DOHH2 (cell line): ENCODE measurements around the gene CBX6.

Experiments
- H3F3A ChIP-seq: fragments of 200-600 bp; sonication (generic), shearing (Covaris generic); 2 replicates; pipeline ENCODE4 v1.6.0; 2016; ENCODE audit warnings: antibody characterized with exemption, mild to moderate bottlenecking; ENCODE audit not compliant: control insufficient read depth, insufficient read depth
- H3K27ac ChIP-seq: fragments of 200-600 bp; sonication (generic); 2 replicates; pipeline ENCODE4 v1.5.1; 2014; ENCODE audit warnings: low read depth, mild to moderate bottlenecking, low read length, moderate library complexity
- H3K27me3 ChIP-seq: fragments of 200-600 bp; sonication (generic); 2 replicates; pipeline ENCODE4 v1.6.1; 2014; ENCODE audit warnings: mild to moderate bottlenecking, low read length, mixed read lengths; ENCODE audit not compliant: control insufficient read depth
- H3K36me3 ChIP-seq: fragments of 200-600 bp; sonication (generic); 2 replicates; pipeline ENCODE4 v1.6.1; 2014; ENCODE audit warnings: mild to moderate bottlenecking, low read length, moderate library complexity, mixed read lengths; ENCODE audit not compliant: control insufficient read depth
- H3K4me1 ChIP-seq: fragments of 200-600 bp; sonication (generic); 2 replicates; pipeline ENCODE4 v1.6.1; 2014; ENCODE audit warnings: mild to moderate bottlenecking, low read length, mixed read lengths; ENCODE audit not compliant: control insufficient read depth
- H3K4me2 ChIP-seq: fragments of 200-600 bp; sonication (generic); 2 replicates; pipeline ENCODE4 v1.6.0; 2014; ENCODE audit warnings: mild to moderate bottlenecking, low read length, moderate library complexity
- H3K4me3 ChIP-seq: fragments of 200-600 bp; sonication (generic); 2 replicates; pipeline ENCODE4 v1.5.1; 2014; ENCODE audit warnings: mild to moderate bottlenecking, low read length, mixed read lengths
- H3K79me2 ChIP-seq: fragments of 200-600 bp; sonication (generic); 2 replicates; pipeline ENCODE4 v1.6.1; 2014; ENCODE audit warnings: mild to moderate bottlenecking, low read length, mixed read lengths; ENCODE audit not compliant: control insufficient read depth
- H3K9me2 ChIP-seq: fragments of 200-600 bp; sonication (generic); replicated peaks from 2 replicates; pipeline ENCODE4 v1.6.1; 2014; ENCODE audit warnings: mild to moderate bottlenecking, low read length, mixed read lengths; ENCODE audit not compliant: control insufficient read depth
- H3K9me3 ChIP-seq: fragments of 200-600 bp; sonication (generic); 2 replicates; pipeline ENCODE4 v1.6.1; 2014; ENCODE audit warnings: antibody characterized with exemption, low read length, mixed read lengths; ENCODE audit not compliant: control insufficient read depth, insufficient read depth
- H4K20me1 ChIP-seq: fragments of 200-600 bp; sonication (generic); 2 replicates; pipeline ENCODE4 v1.6.0; 2014; ENCODE audit warnings: low read depth, mild to moderate bottlenecking, antibody characterized with exemption, low read length, moderate library complexity; ENCODE audit not compliant: control insufficient read depth, insufficient read depth
- CTCF ChIP-seq: fragments of 200-600 bp; sonication (generic); IDR thresholded peaks from one replicate; pipeline ENCODE4 v1.5.1; 2014; ENCODE audit warnings: antibody characterized with exemption, mild to moderate bottlenecking, low read depth, low read length; ENCODE audit not compliant: poor library complexity, severe bottlenecking
- EZH2phosphoT487 ChIP-seq: fragments of 200-600 bp; sonication (generic); IDR thresholded peaks from 2 replicates; pipeline ENCODE4 v1.6.1; 2017; ENCODE audit warnings: borderline replicate concordance, mild to moderate bottlenecking, antibody characterized with exemption, low read length, moderate library complexity, mixed read lengths

CBX6 gene

GRCh38 chr22:38830026-38830844 lies 41.8 kb downstream of the CBX6 start:
- H3K4me2 ChIP-seq, result no peak overlapping the region
- H3K9me2 ChIP-seq, result no peaks in the 10 kb centered on the region
- TF ChIP-seq CTCF (no peak), EZH2phosphoT487 (no peak)
- H3K4me1 ChIP-seq, result no peaks in the 10 kb centered on the region
- H3K4me3 ChIP-seq, result no peak overlapping the region
- no peak overlapping the region for H3K27ac ChIP-seq
- no peaks in the 10 kb centered on the region for H3K27me3 ChIP-seq
- no peaks in the 10 kb centered on the region for H3F3A ChIP-seq
- H3K79me2 ChIP-seq, result no peaks in the 10 kb centered on the region
- H3K9me3 ChIP-seq, result no peaks in the 10 kb centered on the region
- no peaks in the 10 kb centered on the region for H4K20me1 ChIP-seq
- H3K36me3 ChIP-seq, result no peaks in the 10 kb centered on the region

DNA sequence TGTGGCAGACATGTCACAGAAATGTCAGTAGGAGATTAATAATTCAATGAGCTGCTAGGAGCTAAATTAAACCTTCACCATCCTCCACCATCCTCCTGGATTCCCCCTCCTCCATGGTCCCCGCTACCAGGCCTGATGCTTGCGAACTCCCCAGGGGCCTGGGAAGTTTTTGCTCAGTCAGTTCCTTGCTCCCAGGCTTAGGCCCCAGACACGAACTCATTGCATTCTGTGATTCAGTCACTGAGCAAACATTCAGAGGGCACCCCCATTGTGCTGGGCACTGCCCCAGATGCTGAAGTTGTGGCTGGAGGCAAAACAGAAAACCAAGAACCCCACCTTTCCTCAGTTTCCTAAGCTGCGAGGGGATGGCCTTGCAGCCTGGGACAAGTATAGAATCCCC lies 42.5 kb downstream of the CBX6 start:
- no peaks in the 10 kb centered on the region for H4K20me1 ChIP-seq
- no peaks in the 10 kb centered on the region for H3K4me1 ChIP-seq
- H3K36me3 ChIP-seq, result no peaks in the 10 kb centered on the region
- no peak overlapping the region for H3K4me3 ChIP-seq
- H3F3A ChIP-seq, result no peaks in the 10 kb centered on the region
- no peaks in the 10 kb centered on the region for H3K79me2 ChIP-seq
- TF ChIP-seq CTCF (no peak), EZH2phosphoT487 (no peak)
- no peak overlapping the region for H3K4me2 ChIP-seq
- H3K27ac ChIP-seq, result no peak overlapping the region
- H3K27me3 ChIP-seq, result no peaks in the 10 kb centered on the region
- no peaks in the 10 kb centered on the region for H3K9me2 ChIP-seq
- no peaks in the 10 kb centered on the region for H3K9me3 ChIP-seq

- Histone ChIP-seq H3K79me2 (no peaks in the 10 kb centered on the region), H3K4me1 (no peaks in the 10 kb centered on the region), H3K27me3 (no peaks in the 10 kb centered on the region), H4K20me1 (no peaks in the 10 kb centered on the region), H3K9me2 (no peaks in the 10 kb centered on the region), H3K27ac (no peak overlapping the region), H3F3A (no peaks in the 10 kb centered on the region), H3K4me2 (no peak overlapping the region), H3K36me3 (no peaks in the 10 kb centered on the region), H3K9me3 (no peaks in the 10 kb centered on the region), H3K4me3 (no peak overlapping the region)
- TF ChIP-seq EZH2phosphoT487 (no peak), CTCF (no peak)
Observed at GRCh38 chr22:38828616-38829205, 43.3 kb downstream of the CBX6 start.
